HEK293 (cell line): ENCODE data around the gene ARL5A.

ENCODE experiments used
- CTCF ChIA-PET: fragments of 350-600 bp; formaldehyde crosslinking; extraction: SDS; loops from one replicate; lab custom pipeline; 2021; ENCODE audit warnings: antibody characterized with exemption; lab: Yijun Ruan, JAX
- POLR2A ChIA-PET: fragments of 300-600 bp; formaldehyde crosslinking; extraction: SDS; loops from one replicate; lab custom pipeline; 2020; ENCODE audit warnings: antibody characterized with exemption, inconsistent platforms; lab: Yijun Ruan, JAX
- H3K27ac ChIP-seq: fragments of 200-500 bp; sonication (Bioruptor generic); 2 replicates; pipeline ENCODE4 v1.5.1; 2014; ENCODE audit warnings: low read depth, low read length, control low read depth, inconsistent platforms; ENCODE audit errors: extremely low read depth
- H3K36me3 ChIP-seq, 2 experiments: fragments of 200-500 bp in 1 of 2; sonication (Bioruptor generic) in 1 of 2; 1 replicate in 1 of 2; 2 replicates in 1 of 2; pipeline ENCODE4 v1.5.1; 2014 to 2017; ENCODE audit warnings: inconsistent platforms in 2 of 2, low read length in 2 of 2; ENCODE audit not compliant: control insufficient read depth in 2 of 2, insufficient read depth in 1 of 2
- H3K4me1 ChIP-seq: fragments of 200-500 bp; sonication (Bioruptor generic); 2 replicates; pipeline ENCODE4 v1.5.1; 2014; ENCODE audit warnings: mild to moderate bottlenecking, low read length, inconsistent platforms; ENCODE audit not compliant: control insufficient read depth, insufficient read depth
- H3K4me3 ChIP-seq: 2 replicates; pipeline ENCODE4 v1.5.1; 2011; ENCODE audit warnings: low read depth, mild to moderate bottlenecking, control low read depth, low read length, moderate library complexity
- H3K9me3 ChIP-seq: fragments of 200-500 bp; sonication (Bioruptor generic); 2 replicates; pipeline ENCODE4 v1.5.1; 2014; ENCODE audit warnings: low read depth, low read length, inconsistent platforms; ENCODE audit not compliant: control insufficient read depth, insufficient read depth
- FEZF1 ChIP-seq: fragments of 450-650 bp; formaldehyde crosslinking; IDR thresholded peaks from 2 replicates; pipeline ENCODE4 v1.5.1; 2016; ENCODE audit warnings: missing biosample characterization, missing genetic modification characterization
- GLIS1 ChIP-seq: fragments of 450-650 bp; formaldehyde crosslinking; IDR thresholded peaks from 2 replicates; pipeline ENCODE4 v1.5.1; 2016; ENCODE audit warnings: missing biosample characterization, missing genetic modification characterization
- OVOL3 ChIP-seq: fragments of 450-650 bp; formaldehyde crosslinking; IDR thresholded peaks from 2 replicates; pipeline ENCODE4 v1.5.1; 2016; ENCODE audit warnings: missing biosample characterization, missing genetic modification characterization
- PRDM10 ChIP-seq: fragments of 450-650 bp; formaldehyde crosslinking; IDR thresholded peaks from 2 replicates; pipeline ENCODE4 v1.5.1; 2016; ENCODE audit warnings: missing biosample characterization, missing genetic modification characterization
- SP7 ChIP-seq: fragments of 450-650 bp; formaldehyde crosslinking; IDR thresholded peaks from 2 replicates; pipeline ENCODE4 v1.5.1; 2016; ENCODE audit warnings: missing biosample characterization, missing genetic modification characterization
- YY1 ChIP-seq: fragments of 450-650 bp; formaldehyde crosslinking; IDR thresholded peaks from 2 replicates; pipeline ENCODE4 v1.5.1; 2018; ENCODE audit warnings: missing biosample characterization, missing genetic modification characterization
- ZBTB1 ChIP-seq: fragments of 450-650 bp; formaldehyde crosslinking; IDR thresholded peaks from 2 replicates; pipeline ENCODE4 v1.5.1; 2016; ENCODE audit warnings: missing biosample characterization, missing genetic modification characterization
- ZBTB21 ChIP-seq: fragments of 450-650 bp; formaldehyde crosslinking; IDR thresholded peaks from 2 replicates; pipeline ENCODE4 v1.5.1; 2017; ENCODE audit warnings: missing biosample characterization, missing genetic modification characterization
- ZBTB8A ChIP-seq: fragments of 450-650 bp; formaldehyde crosslinking; IDR thresholded peaks from 2 replicates; pipeline ENCODE4 v1.5.1; 2016; ENCODE audit warnings: missing biosample characterization, missing genetic modification characterization
- ZNF19 ChIP-seq: fragments of 450-650 bp; formaldehyde crosslinking; IDR thresholded peaks from 2 replicates; pipeline ENCODE4; 2016; ENCODE audit warnings: missing biosample characterization, missing genetic modification characterization, low read depth
- ZNF211 ChIP-seq: fragments of 450-650 bp; formaldehyde crosslinking; IDR thresholded peaks from 2 replicates; pipeline ENCODE4 v1.5.1; 2016; ENCODE audit warnings: low read depth, missing biosample characterization, missing genetic modification characterization
- ZNF214 ChIP-seq: fragments of 450-650 bp; formaldehyde crosslinking; IDR thresholded peaks from 2 replicates; pipeline ENCODE4 v1.5.1; 2017; ENCODE audit warnings: missing biosample characterization, mild to moderate bottlenecking, missing genetic modification characterization, borderline replicate concordance
- ZNF223 ChIP-seq: fragments of 450-650 bp; formaldehyde crosslinking; IDR thresholded peaks from 2 replicates; pipeline ENCODE4 v1.5.1; 2016; ENCODE audit warnings: missing biosample characterization, missing genetic modification characterization
- ZNF292 ChIP-seq: fragments of 450-650 bp; formaldehyde crosslinking; IDR thresholded peaks from 2 replicates; pipeline ENCODE4 v1.5.1; 2016; ENCODE audit warnings: low read depth, missing biosample characterization, missing genetic modification characterization, borderline replicate concordance
- ZNF341 ChIP-seq: fragments of 450-650 bp; formaldehyde crosslinking; IDR thresholded peaks from 2 replicates; pipeline ENCODE4; 2016; ENCODE audit warnings: low read depth, missing biosample characterization, missing genetic modification characterization
- ZNF529 ChIP-seq: fragments of 450-650 bp; formaldehyde crosslinking; IDR thresholded peaks from 2 replicates; pipeline ENCODE4 v1.5.1; 2017; ENCODE audit warnings: missing genetic modification characterization, missing biosample characterization; ENCODE audit not compliant: insufficient replicate concordance
- ZNF768 ChIP-seq: fragments of 450-650 bp; formaldehyde crosslinking; IDR thresholded peaks from 2 replicates; pipeline ENCODE4 v1.5.1; 2018; ENCODE audit warnings: missing biosample characterization, mild to moderate bottlenecking, missing genetic modification characterization
- ZXDB ChIP-seq: fragments of 450-650 bp; formaldehyde crosslinking; IDR thresholded peaks from 2 replicates; pipeline ENCODE4 v1.5.1; 2016; ENCODE audit warnings: missing biosample characterization, missing genetic modification characterization
- TF ChIP-seq, protein P1 (sequence below): fragments of 450-650 bp; formaldehyde crosslinking; IDR thresholded peaks from 2 replicates; pipeline ENCODE4 v1.5.1; 2016; ENCODE audit warnings: missing biosample characterization, missing genetic modification characterization
- TF ChIP-seq, protein P2 (sequence below): fragments of 450-650 bp; formaldehyde crosslinking; IDR thresholded peaks from 2 replicates; pipeline ENCODE4 v1.5.1; 2016; ENCODE audit warnings: missing biosample characterization, missing genetic modification characterization

ARL5A gene

GRCh38 chr2:151872463-151872862, 44.2 kb upstream of the ARL5A start:
- POLR2A ChIA-PET: no interaction called here
- no peak overlapping the region for H3K27ac ChIP-seq
- TF ChIP-seq OVOL3: no peak
- H3K4me1 ChIP-seq: no peaks in the 10 kb centered on the region
- no peaks in the 10 kb centered on the region for H3K9me3 ChIP-seq
- CTCF ChIA-PET: interaction anchor here (0.7 kb wide), 1 partner anchor 23 kb away, joined by 3 read pairs; no protein-coding TSS in a partner anchor
- no peak overlapping the region for H3K4me3 ChIP-seq
- peaks cover 0 to 32% of the 10 kb centered on the region in 2 experiments; a peak in 1 of 3 replicates for H3K36me3 ChIP-seq

- ChIA-PET POLR2A (no interaction called here), CTCF (no interaction called here)
- no peak for TF ChIP-seq FEZF1 (tag by site-specific recombination)
- TF ChIP-seq ZNF223 (tag by site-specific recombination): no peak
- no peak for TF ChIP-seq ZBTB8A
- TF ChIP-seq ZNF768 (tag by site-specific recombination): no peak
- TF ChIP-seq, protein P1, sequence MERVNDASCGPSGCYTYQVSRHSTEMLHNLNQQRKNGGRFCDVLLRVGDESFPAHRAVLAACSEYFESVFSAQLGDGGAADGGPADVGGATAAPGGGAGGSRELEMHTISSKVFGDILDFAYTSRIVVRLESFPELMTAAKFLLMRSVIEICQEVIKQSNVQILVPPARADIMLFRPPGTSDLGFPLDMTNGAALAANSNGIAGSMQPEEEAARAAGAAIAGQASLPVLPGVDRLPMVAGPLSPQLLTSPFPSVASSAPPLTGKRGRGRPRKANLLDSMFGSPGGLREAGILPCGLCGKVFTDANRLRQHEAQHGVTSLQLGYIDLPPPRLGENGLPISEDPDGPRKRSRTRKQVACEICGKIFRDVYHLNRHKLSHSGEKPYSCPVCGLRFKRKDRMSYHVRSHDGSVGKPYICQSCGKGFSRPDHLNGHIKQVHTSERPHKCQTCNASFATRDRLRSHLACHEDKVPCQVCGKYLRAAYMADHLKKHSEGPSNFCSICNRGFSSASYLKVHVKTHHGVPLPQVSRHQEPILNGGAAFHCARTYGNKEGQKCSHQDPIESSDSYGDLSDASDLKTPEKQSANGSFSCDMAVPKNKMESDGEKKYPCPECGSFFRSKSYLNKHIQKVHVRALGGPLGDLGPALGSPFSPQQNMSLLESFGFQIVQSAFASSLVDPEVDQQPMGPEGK (tag by site-specific recombination): no peak
- no peak for TF ChIP-seq ZNF529 (tag by site-specific recombination)
- TF ChIP-seq SP7: no peak
- TF ChIP-seq GLIS1 (tag by site-specific recombination): no peak
- no peak for TF ChIP-seq PRDM10 (tag by site-specific recombination)
- no peak for TF ChIP-seq ZBTB1 (tag by site-specific recombination)
- no peak for TF ChIP-seq ZNF19 (tag by site-specific recombination)
- no peak for TF ChIP-seq ZBTB21
- no peak for TF ChIP-seq YY1 (tag by site-specific recombination)
- TF ChIP-seq ZNF211: no peak
- TF ChIP-seq ZNF214 (tag by site-specific recombination): no peak
- no peak for TF ChIP-seq ZNF292 (tag by site-specific recombination)
- TF ChIP-seq ZXDB (tag by site-specific recombination): no peak
- TF ChIP-seq, protein P2, sequence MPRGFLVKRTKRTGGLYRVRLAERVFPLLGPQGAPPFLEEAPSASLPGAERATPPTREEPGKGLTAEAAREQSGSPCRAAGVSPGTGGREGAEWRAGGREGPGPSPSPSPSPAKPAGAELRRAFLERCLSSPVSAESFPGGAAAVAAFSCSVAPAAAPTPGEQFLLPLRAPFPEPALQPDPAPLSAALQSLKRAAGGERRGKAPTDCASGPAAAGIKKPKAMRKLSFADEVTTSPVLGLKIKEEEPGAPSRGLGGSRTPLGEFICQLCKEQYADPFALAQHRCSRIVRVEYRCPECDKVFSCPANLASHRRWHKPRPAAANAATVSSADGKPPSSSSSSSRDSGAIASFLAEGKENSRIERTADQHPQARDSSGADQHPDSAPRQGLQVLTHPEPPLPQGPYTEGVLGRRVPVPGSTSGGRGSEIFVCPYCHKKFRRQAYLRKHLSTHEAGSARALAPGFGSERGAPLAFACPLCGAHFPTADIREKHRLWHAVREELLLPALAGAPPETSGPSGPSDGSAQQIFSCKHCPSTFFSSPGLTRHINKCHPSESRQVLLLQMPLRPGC (tag by site-specific recombination): no peak
- no peak for TF ChIP-seq ZNF341 (tag by site-specific recombination)
- peaks cover 0 to 27% of the 10 kb centered on the region in 2 experiments; a peak in 1 of 3 replicates for H3K36me3 ChIP-seq
- no peaks in the 10 kb centered on the region for H3K4me1 ChIP-seq
- no peak overlapping the region for H3K4me3 ChIP-seq
- no peaks in the 10 kb centered on the region for H3K9me3 ChIP-seq
- no peak overlapping the region for H3K27ac ChIP-seq
Observed at GRCh38 chr2:151869291-151869690, 41.1 kb upstream of the ARL5A start.
